HUES6 (cell line): Measurements from ENCODE around the gene MGRN1.

Experiments used
- H3K27ac ChIP-seq: 2 replicates; pipeline ENCODE4 v1.7.0; 2013; ENCODE audit warnings: low read depth, mild to moderate bottlenecking, low read length, inconsistent platforms
- H3K27me3 ChIP-seq: 2 replicates; pipeline ENCODE4 v1.6.1; 2013; ENCODE audit warnings: low read length; ENCODE audit not compliant: control insufficient read depth, insufficient read depth
- H3K36me3 ChIP-seq: 2 replicates; pipeline ENCODE4 v1.6.1; 2013; ENCODE audit warnings: low read length; ENCODE audit not compliant: control insufficient read depth, insufficient read depth
- H3K4me1 ChIP-seq: 2 replicates; pipeline ENCODE4 v1.6.1; 2013; ENCODE audit warnings: low read length; ENCODE audit not compliant: control insufficient read depth, insufficient read depth
- H3K4me3 ChIP-seq: 2 replicates; pipeline ENCODE4 v1.5.1; 2013; ENCODE audit warnings: low read depth, low read length
- H3K9ac ChIP-seq: one replicate; pipeline ENCODE4 v1.6.1; 2013; ENCODE audit warnings: mild to moderate bottlenecking, low read length
- H3K9me3 ChIP-seq: 2 replicates; pipeline ENCODE4 v1.6.1; 2013; ENCODE audit warnings: low read depth, low read length; ENCODE audit not compliant: control insufficient read depth, insufficient read depth

MGRN1 gene

GRCh38 chr16:4697848-4698291, 73.2 kb downstream of the MGRN1 start:
- Histone ChIP-seq H3K9me3 (no peaks in the 10 kb centered on the region), H3K9ac (no peak overlapping the region), H3K4me1 (peaks cover 3% of the 10 kb centered on the region; the same call in 1 of the 2 replicates), H3K27ac (no peak overlapping the region), H3K4me3 (no peak overlapping the region), H3K27me3 (no peaks in the 10 kb centered on the region), H3K36me3 (peaks cover 78% of the 10 kb centered on the region)

- H3K9me3 ChIP-seq: no peaks in the 10 kb centered on the region
- no peaks in the 10 kb centered on the region for H3K4me1 ChIP-seq
- peaks cover 80% of the 10 kb centered on the region for H3K36me3 ChIP-seq
- no peak overlapping the region for H3K4me3 ChIP-seq
- H3K27ac ChIP-seq: no peak overlapping the region
- H3K9ac ChIP-seq: no peak overlapping the region
- H3K27me3 ChIP-seq: no peaks in the 10 kb centered on the region
These were observed 73.9 kb downstream of the MGRN1 start for GRCh38 chr16:4698321-4699045.

GRCh38 chr16:4699046-4699556, 74.5 kb downstream of the MGRN1 start:
- no peak overlapping the region for H3K4me3 ChIP-seq
- no peaks in the 10 kb centered on the region for H3K9me3 ChIP-seq
- H3K9ac ChIP-seq: no peak overlapping the region
- H3K4me1 ChIP-seq: no peaks in the 10 kb centered on the region
- no peaks in the 10 kb centered on the region for H3K27me3 ChIP-seq
- H3K27ac ChIP-seq: no peak overlapping the region
- peaks cover 86% of the 10 kb centered on the region for H3K36me3 ChIP-seq

DNA sequence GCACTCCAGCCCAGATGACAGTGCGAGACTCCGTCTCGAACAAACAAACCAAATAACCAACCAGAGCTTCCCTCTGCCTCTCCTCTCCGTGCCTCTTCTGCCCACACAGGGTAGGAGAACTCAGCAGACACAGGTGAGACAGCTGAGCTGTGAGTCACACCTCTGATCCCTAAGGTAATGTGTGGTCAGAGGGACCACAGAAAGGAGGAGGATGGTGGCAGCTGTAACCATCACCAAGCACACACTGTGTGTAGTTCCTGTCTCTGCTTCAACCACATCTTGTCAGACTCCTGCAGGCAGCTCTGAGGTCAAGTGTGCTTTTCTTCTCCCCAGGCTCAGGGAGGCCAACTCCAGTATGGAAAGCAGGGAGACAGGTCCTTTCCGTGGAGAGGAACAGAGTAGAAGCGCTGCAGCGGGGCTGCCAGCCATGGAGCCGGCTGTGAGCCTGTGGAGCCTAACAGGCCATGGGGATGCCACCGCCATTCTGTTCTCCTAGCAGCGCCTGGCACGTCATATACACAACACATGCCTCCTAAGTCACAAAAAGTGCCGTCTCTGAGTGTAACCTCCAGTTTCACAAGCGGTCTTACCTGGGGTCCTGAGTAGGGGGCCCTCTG, 75.9 kb downstream of the MGRN1 start:
- peaks cover 93% of the 10 kb centered on the region for H3K36me3 ChIP-seq
- H3K9ac ChIP-seq: no peak overlapping the region
- no peaks in the 10 kb centered on the region for H3K4me1 ChIP-seq
- no peak overlapping the region for H3K27ac ChIP-seq
- H3K9me3 ChIP-seq: no peaks in the 10 kb centered on the region
- H3K4me3 ChIP-seq: no peak overlapping the region
- no peaks in the 10 kb centered on the region for H3K27me3 ChIP-seq

DNA sequence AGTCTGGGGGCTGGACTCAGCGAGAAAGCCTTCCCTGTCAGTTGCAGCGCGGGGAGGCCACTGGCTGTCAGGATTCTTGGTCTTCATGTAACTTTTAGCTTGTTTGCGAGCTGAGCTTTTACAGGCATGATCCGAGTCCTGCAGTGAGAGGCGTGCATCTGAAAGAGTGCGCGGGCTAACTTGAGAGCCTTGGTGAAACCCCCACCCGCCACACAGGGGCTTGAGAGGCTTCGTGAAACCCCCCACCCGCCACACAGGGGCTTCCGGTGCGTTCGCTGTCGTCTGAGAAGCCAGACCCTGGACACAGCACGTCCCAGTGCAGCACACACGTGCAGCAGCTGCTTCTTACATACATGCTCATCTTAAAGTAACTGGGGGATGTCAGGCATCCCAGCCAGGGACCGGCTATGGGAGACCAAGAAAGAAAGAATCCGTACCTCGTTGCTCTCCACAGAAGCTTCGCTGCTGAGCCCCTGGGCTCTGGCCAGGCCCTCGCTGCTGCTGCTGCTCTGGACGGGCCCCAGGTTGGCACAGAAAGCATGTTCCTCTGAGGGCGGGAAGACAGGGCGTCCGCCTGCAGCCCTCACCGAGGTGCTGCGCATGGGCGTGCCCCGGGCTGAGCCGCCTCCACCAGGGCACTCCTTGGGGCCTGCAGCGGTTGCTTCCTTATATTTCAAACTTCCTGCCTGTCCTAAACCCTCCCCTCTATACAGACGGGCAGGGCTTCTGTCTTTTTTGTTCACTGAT, 76.5 kb downstream of the MGRN1 start:
- Histone ChIP-seq H3K9ac (no peak overlapping the region), H3K27ac (no peak overlapping the region), H3K36me3 (peaks cover 88% of the 10 kb centered on the region), H3K4me3 (no peak overlapping the region), H3K4me1 (no peaks in the 10 kb centered on the region), H3K9me3 (no peaks in the 10 kb centered on the region), H3K27me3 (no peaks in the 10 kb centered on the region)

GRCh38 chr16:4701791-4702465, 77.3 kb downstream of the MGRN1 start:
- Histone ChIP-seq H3K27ac (no peak overlapping the region), H3K4me3 (no peak overlapping the region), H3K36me3 (peaks cover 88% of the 10 kb centered on the region), H3K27me3 (no peaks in the 10 kb centered on the region), H3K4me1 (no peaks in the 10 kb centered on the region), H3K9me3 (no peaks in the 10 kb centered on the region), H3K9ac (no peak overlapping the region)

- Histone ChIP-seq H3K4me3 (no peak overlapping the region), H3K27ac (no peak overlapping the region), H3K4me1 (no peaks in the 10 kb centered on the region), H3K9ac (no peak overlapping the region), H3K9me3 (no peaks in the 10 kb centered on the region), H3K27me3 (no peaks in the 10 kb centered on the region), H3K36me3 (peaks cover 88% of the 10 kb centered on the region)
These were observed 77.8 kb downstream of the MGRN1 start for GRCh38 chr16:4702466-4702808.

- H3K27me3 ChIP-seq: no peaks in the 10 kb centered on the region
- H3K4me1 ChIP-seq: no peaks in the 10 kb centered on the region
- H3K36me3 ChIP-seq: peaks cover 75% of the 10 kb centered on the region
- H3K9ac ChIP-seq: no peak overlapping the region
- no peak overlapping the region for H3K4me3 ChIP-seq
- H3K9me3 ChIP-seq: no peaks in the 10 kb centered on the region
- no peak overlapping the region for H3K27ac ChIP-seq
These were observed 79.3 kb downstream of the MGRN1 start for GRCh38 chr16:4703906-4704305.

- Histone ChIP-seq H3K27ac (no peak overlapping the region), H3K4me3 (no peak overlapping the region), H3K4me1 (no peaks in the 10 kb centered on the region), H3K27me3 (no peaks in the 10 kb centered on the region), H3K9me3 (no peaks in the 10 kb centered on the region), H3K36me3 (peaks cover 72% of the 10 kb centered on the region), H3K9ac (no peak overlapping the region)
These were observed 79.9 kb downstream of the MGRN1 start for GRCh38 chr16:4704491-4704890.

GRCh38 chr16:4704913-4705312, 80.3 kb downstream of the MGRN1 start:
- peaks cover 72% of the 10 kb centered on the region for H3K36me3 ChIP-seq

More at GRCh38 chr16:4704913-4705312, 80.3 kb downstream of the MGRN1 start:
- Histone ChIP-seq H3K4me1 (no peaks in the 10 kb centered on the region), H3K27ac (no peak overlapping the region), H3K9ac (no peak overlapping the region), H3K27me3 (no peaks in the 10 kb centered on the region), H3K9me3 (no peaks in the 10 kb centered on the region), H3K4me3 (no peak overlapping the region)
